Measurements from ENCODE around the gene ALOXE3.

The ALOXE3 gene

GRCh38 chr17:8153957-8154607 is 35.8 kb upstream of the ALOXE3 start:
- DNase-seq (ENCODE audit: low spot score): peak; percentile 95

DNA sequence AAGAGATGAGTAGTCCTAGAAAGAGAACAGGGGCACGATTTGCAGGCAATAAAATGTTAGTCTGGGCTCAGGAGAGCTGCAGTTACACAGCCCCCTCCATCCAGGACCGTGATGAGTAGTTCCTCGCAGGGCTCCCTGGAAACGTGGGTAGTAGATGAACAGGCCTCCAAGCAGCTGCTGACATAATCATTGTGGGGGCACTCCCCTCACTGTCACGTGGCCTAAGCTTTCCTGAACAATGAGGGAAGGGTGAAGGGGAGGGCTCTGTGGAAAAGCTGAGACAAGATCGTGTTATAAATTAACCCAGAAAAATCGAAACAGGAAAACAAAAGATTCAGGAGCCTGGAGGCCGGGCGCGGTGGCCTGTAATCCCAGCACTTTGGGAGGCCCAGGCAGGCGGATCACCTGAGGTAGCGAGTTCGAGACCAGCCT is 35.2 kb upstream of the ALOXE3 start:
- peak; percentile 88 for DNase-seq (ENCODE audit: low spot score)

DNA sequence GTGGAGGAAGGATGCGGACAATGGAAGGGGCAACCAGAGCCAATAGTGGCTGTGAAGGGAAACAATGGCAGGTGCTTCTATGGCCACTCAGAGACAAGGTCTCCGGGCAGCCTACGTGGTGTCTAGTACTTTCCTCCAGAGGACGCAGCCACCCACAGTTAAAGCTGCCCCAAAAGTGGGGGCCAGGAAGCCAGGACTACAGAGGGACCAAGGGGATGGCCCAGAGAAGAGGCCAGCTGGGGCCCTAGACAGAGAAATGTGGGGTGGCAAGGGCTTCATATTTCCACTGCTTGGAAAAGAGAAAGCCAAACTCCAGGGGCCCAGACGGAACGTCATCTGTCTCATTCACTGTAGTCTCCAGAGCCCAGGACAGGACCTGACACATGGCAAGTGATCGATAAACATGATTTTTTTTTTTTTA is 34.7 kb upstream of the ALOXE3 start:
- DNase-seq (ENCODE audit: low spot score): no peak

- DNase-seq (ENCODE audit: low spot score): peak; percentile 92
Observed at GRCh38 chr17:8152112-8152775, 33.9 kb upstream of the ALOXE3 start, which contains the start of gene PER1. Gene PER1, minus strand, starts transcription at chr17:8152404. Its CDS starts 1,698 bp downstream, at chr17:8150706.

DNA sequence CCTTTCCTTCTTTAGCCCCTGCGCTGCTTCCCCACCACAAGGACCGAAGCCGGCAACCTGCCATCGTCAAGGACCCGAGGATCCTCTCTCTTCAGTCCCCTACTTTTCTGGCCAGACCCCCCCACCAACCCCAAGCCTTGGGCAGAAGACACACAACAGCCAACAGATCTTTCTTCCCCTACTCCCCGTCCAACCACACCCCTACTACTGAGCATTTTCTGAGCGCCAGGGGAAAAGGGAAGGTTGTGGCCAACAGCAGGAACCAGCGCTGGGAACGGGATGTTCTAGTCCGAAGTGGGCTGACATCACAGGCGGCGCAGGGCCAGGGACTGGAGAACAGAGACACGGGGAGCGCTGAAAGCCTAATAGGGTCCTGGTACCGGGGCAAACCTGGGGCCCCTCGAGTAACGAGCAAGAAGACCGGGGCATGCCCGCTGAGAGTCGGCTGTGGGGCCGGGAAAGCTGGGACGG is 33.4 kb upstream of the ALOXE3 start:
- no peak for DNase-seq (ENCODE audit: low spot score)

- DNase-seq (ENCODE audit: low spot score): peak; percentile 85
Observed at GRCh38 chr17:8151120-8151640, 32.9 kb upstream of the ALOXE3 start.

- no peak for DNase-seq (ENCODE audit: low spot score)
Observed at GRCh38 chr17:8150194-8151119, 32.1 kb upstream of the ALOXE3 start.

DNA sequence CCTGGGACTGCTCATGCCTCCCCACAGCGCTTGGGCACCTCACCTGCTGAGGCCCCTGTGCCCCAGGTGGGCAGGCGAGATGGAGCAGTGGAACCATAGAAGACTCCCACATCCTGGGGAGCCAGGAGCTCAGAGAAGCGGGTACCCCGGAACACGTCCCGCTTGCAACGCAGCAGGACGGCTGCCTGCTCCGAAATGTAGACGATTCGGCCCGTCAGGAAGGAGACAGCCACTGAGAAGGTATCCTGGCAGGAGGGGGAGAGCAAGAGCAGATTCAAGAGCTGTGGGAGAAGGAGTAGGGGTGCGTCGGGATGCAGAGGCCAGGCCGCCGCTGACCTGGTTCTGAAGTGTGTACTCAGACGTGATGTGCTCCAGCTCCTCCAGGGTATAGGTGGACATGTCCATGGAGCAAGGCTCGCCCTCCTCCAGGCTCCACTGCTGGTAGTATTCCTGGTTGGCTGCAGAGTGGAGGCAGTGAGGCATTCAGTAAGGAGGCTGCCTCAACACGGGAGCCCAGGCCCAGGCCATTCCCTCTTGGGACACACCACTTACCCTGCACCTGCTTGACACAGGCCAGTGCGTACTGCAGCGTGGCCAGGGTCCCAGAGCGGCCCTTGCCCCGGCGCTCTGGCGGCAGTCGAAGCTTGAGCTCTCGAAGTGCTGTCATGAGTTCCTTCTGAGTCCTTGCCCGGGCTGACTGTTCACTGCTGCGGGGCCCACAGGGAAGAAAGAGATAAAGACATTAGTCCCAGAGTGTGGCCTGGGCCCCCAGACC is 31.3 kb upstream of the ALOXE3 start:
- DNase-seq (ENCODE audit: low spot score): no peak

- DNase-seq (ENCODE audit: low spot score): no peak
Observed at GRCh38 chr17:8148560-8148959, 30.2 kb upstream of the ALOXE3 start.

DNA sequence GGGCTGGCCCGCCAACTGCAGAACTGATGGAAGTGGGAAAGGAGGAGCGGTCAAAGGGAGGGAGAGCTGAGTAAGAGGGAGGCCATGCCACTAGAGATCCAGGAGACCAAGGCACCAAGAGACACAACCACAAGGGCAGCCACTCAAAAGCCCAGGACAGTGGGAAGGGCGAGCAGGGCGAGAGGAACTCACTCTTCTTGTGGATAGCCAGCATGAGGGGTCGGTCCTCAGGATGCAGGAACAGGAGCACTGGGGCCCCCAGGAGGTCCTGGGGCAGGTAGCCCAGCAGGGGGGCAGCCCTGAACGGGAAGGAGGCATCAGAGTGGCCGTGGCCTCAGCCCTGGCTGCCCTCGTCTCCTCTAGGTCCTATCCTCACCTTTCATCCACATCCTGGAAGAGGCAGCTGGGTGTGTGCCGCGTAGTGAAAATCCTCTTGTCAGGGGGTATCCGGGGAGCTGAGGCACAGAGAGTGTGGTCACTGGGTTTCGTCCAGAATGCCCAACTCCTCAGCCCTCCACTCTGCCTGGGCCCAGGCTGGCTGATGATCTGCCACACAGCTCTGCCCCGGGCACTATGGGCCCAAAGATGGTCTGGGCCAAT is 29.6 kb upstream of the ALOXE3 start:
- DNase-seq (ENCODE audit: low spot score): no peak

DNA sequence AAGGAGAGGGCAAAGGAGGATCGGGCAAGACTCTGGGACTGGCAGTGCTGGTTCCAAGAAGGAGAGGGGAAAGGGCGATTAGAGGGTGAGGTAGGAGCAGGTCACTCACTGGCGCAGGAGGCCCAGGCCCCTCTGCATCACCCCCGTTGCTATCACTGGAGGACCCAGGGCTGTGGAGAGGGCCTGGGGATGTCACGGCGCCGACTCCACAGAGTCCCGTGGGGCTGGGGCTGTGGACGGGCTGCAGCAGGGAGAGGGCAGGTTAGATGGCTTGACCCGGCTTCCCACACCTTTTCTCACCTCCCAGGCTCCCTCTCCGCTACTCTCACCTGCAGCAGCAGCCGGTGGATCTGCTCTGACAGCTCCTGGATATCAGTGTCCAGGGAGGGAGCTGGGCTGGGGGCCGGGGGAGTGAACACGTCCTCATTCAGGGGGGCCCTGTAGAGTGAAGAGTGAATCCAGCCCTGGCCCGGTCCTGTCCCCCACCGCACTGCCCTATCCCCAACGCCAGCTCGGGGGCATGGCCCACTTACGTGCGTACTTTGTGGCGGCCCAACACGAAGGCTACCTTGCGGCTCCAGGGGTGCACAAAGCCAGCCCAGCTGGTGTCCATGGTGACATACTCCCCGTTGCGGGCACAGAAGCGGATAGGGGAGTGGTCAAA is 29.0 kb upstream of the ALOXE3 start:
- DNase-seq (ENCODE audit: low spot score): no peak

GRCh38 chr17:8146381-8147140 is 28.2 kb upstream of the ALOXE3 start:
- DNase-seq (ENCODE audit: low spot score): no peak

DNA sequence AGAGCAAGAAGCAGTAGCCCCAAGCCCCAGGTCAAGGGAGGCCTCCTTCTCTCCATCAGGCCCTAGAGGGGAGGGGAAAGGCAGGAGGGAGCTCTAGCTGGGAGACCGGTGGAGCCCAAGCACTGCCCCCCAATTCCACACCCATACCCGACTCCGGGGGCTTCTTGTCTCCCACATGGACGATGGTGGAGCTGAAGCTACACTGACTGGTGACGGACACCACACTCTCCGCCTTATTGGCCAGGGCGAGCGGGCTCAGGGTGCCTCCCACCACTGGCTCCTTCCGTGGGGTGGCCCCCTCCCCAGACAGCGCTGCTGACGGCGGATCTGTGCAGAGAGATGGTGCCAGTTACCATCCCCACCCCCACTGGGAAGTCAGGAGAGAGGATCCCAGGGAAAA is 27.5 kb upstream of the ALOXE3 start:
- no peak for DNase-seq (ENCODE audit: low spot score)

DNA sequence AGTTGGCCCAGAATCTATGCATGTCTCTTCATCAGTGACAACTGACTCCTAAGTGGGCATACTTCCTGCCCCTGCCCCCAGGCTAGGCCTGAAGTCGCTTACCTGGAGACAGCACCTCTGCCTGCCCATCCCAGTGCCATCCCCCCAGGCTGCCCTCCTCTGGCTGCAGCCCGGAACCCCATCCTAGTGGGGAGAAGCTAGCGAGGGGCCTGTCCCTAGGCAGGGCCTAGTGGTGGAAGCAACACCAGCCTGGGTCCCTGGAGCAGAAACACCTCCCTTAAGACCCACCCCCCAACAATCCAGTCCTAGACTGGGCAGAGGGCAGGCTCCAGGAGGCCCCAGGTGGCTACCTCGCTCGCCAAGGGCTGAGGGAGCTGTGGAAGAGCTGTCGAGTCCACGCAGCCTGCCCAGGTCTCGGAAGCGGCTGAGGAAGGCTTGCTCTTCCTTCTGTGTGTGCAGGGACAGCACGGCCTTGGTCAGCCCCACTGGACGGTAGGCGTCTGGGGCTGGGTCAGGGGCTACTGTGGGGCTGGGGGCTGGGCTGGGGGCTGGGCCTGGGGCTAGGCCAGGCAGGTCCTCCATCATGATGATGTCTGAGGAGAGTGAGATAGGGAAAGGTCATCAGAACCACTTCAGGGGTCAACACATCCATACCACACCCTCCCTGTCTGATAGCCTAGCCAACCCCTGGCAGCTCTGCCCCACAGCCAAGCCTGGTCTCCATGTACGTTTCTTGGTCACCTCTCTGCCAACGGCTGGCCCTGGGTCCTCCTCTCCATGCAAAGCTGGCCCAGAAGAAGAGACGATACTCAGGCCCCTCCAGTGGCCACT is 26.3 kb upstream of the ALOXE3 start:
- DNase-seq (ENCODE audit: low spot score): no peak

GRCh38 chr17:8143581-8144400 is 25.5 kb upstream of the ALOXE3 start:
- DNase-seq (ENCODE audit: low spot score): no peak

DNA sequence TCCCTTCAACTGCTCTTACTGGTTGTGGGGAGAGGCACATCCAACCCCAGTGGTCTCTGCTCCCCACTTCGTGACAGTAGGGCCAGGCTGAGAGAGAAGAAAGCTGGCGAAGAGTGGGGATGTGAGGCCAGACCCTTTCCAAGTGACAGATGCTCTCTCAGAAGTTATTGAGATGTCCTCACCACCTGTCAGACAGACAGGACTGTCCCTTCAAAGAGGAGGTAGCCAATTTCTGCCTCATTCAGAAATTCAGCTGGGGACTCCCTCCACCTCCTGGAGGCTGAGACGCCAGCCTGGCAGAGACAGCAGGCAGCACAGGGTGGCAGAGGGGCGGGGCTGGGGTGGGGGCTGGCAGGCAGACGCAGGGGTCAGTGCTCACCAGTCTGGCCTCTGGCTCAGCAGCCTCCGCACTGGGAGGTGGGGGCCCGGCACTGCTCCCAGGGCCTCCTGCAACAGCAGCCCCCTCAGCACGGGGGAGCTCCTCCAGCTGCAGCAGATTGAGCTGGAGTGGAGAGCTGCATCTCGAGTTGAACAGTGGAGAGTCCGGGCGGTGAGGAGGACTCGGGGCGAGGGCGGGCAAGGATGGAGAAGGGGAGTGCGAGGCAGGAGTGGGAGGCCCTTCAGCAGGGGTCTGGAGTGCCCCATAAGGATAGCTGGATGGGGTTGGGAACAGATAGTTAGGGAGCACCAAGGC is 24.7 kb upstream of the ALOXE3 start:
- no peak for DNase-seq (ENCODE audit: low spot score)

- no peak for DNase-seq (ENCODE audit: low spot score)
Observed at GRCh38 chr17:8142158-8142886, 24.0 kb upstream of the ALOXE3 start.

All from putamen (tissue), 1 donor.